DND-41 (cell line): ENCODE results near the gene VPS50.

Source experiments
- EZH2 ChIP-seq: IDR thresholded peaks from 3 replicates; pipeline ENCODE4 v1.6.1; 2012; ENCODE audit warnings: borderline replicate concordance, low read depth, mild to moderate bottlenecking, moderate library complexity, low read length, inconsistent platforms; ENCODE audit not compliant: severe bottlenecking
- TF ChIP-seq, protein P1 (sequence below): IDR thresholded peaks from 2 replicates; pipeline ENCODE4 v1.5.1; 2012; ENCODE audit warnings: borderline replicate concordance, low read length, moderate library complexity, mild to moderate bottlenecking; ENCODE audit not compliant: poor library complexity, severe bottlenecking; ENCODE audit errors: extremely low read depth

DNA sequence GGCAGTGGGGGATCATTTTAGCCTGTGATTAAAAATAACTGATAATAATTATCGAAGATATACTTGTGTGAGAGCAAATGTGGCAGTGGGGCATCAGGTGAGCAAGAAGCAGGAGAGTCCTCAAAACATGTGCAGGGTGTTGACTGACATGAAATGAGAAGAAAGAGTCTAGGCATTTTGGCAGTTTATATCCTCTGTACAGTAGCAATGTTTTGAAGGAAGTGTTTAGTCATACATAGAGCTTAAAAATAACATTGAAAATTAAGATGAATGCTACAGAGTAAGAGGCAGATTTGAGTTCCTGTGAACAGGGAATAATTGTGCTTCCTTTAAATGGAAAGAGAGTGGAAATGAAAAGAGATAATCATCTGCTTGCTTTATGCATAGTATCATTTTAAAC is 47.4 kb downstream of the VPS50 start:
- TF ChIP-seq, protein P1, sequence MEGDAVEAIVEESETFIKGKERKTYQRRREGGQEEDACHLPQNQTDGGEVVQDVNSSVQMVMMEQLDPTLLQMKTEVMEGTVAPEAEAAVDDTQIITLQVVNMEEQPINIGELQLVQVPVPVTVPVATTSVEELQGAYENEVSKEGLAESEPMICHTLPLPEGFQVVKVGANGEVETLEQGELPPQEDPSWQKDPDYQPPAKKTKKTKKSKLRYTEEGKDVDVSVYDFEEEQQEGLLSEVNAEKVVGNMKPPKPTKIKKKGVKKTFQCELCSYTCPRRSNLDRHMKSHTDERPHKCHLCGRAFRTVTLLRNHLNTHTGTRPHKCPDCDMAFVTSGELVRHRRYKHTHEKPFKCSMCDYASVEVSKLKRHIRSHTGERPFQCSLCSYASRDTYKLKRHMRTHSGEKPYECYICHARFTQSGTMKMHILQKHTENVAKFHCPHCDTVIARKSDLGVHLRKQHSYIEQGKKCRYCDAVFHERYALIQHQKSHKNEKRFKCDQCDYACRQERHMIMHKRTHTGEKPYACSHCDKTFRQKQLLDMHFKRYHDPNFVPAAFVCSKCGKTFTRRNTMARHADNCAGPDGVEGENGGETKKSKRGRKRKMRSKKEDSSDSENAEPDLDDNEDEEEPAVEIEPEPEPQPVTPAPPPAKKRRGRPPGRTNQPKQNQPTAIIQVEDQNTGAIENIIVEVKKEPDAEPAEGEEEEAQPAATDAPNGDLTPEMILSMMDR: no peak
- TF ChIP-seq EZH2: no peak
